Measurements from ENCODE around the gene RAD51AP1. TPM values are rescaled to one million over a fixed set of nuclear protein-coding genes. Genes with fewer than 3 reads are reported as not detected.

Gene RAD51AP1
- total and polyA plus RNA-seq, 2 of the 8 experiments (the other 6 are each of a cell fraction or from before 2014, with no cell fraction given), result 29.7 to 48.3 TPM

GRCh38 chr12:4535092-4535491, 3.6 kb upstream of the RAD51AP1 start:
- H3K9me3 ChIP-seq (ENCODE audit: insufficient read depth in 2 of 2, low read depth in 1 of 2, low read length in 1 of 2), result no peaks in the 10 kb centered on the region
- H2BK15ac ChIP-seq (ENCODE audit: low read length), result no peak overlapping the region
- no peaks in the 10 kb centered on the region for H3K27me3 ChIP-seq (replicated peaks in 1 of 4; ENCODE audit: control insufficient read depth in 3 of 4, extremely low read depth in 1 of 4, insufficient read depth in 3 of 4, low read length in 3 of 4)
- no peak overlapping the region for H2BK5ac ChIP-seq (ENCODE audit: low read depth, low read length)
- no peak overlapping the region for H3K4me2 ChIP-seq (ENCODE audit: insufficient read depth in 1 of 2, low read depth in 2 of 2, low read length in 2 of 2)
- no peaks in the 10 kb centered on the region; a peak in 1 of 8 replicates for H3K36me3 ChIP-seq (ENCODE audit: control insufficient read depth in 2 of 4, insufficient read depth in 4 of 4, low read length in 3 of 4)
- no peak overlapping the region for H2AK5ac ChIP-seq (ENCODE audit: low read depth, low read length)
- H3K4me3 ChIP-seq (ENCODE audit: extremely low read depth in 1 of 4, insufficient read depth in 2 of 4, low read depth in 3 of 4, low read length in 4 of 4), result no peak overlapping the region
- H3K14ac ChIP-seq (ENCODE audit: insufficient read length), result no peak overlapping the region
- H3K23me2 ChIP-seq (ENCODE audit: low read depth, low read length), result peaks cover 9% of the 10 kb centered on the region
- H2BK120ac ChIP-seq (replicated peaks; ENCODE audit: low read depth, low read length), result no peak overlapping the region
- H4K8ac ChIP-seq (ENCODE audit: extremely low read depth, insufficient read depth, low read length), result no peak overlapping the region
- H3K56ac ChIP-seq (replicated peaks; ENCODE audit: insufficient read length, low read depth, low read length), result no peak overlapping the region
- H3K9ac ChIP-seq (replicated peaks in 1 of 4; ENCODE audit: extremely low read depth in 1 of 4, low read depth in 3 of 4, low read length in 3 of 4), result no peak overlapping the region; a peak in 1 of 7 replicates
- no peak overlapping the region for H4K5ac ChIP-seq (ENCODE audit: insufficient read length, low read depth, low read length)
- H2BK12ac ChIP-seq (ENCODE audit: low read depth, low read length), result no peak overlapping the region
- H3K27ac ChIP-seq (ENCODE audit: low read depth, low read length), result no peak overlapping the region
- no peak overlapping the region for H3K23ac ChIP-seq (ENCODE audit: insufficient read length)
- 83% methylated on average over 4 of the region's 4 CpGs; no CpG with 5 or more reads in 1 of the 2 experiments for WGBS, 2 experiments (ENCODE audit: extremely low coverage in 1 of 2, insufficient coverage in 1 of 2, insufficient read length in 1 of 2, insufficient replicate concordance in 2 of 2, low coverage in 1 of 2, low lambda C conversion rate in 2 of 2, missing lambda C conversion rate in 1 of 2)
- H3K79me2 ChIP-seq (ENCODE audit: control insufficient read depth in 1 of 2, insufficient read depth in 2 of 2, low read length in 2 of 2), result peaks cover 7 to 23% of the 10 kb centered on the region in 2 experiments
- H2AFZ ChIP-seq (ENCODE audit: low read length), result no peak overlapping the region
- TF ChIP-seq CREB1 (IDR thresholded peaks at IDR 0.05) (no peak), ASH2L (IDR thresholded peaks at IDR 0.05; ENCODE audit: low read length) (no peak), SAP30 (IDR thresholded peaks at IDR 0.05; ENCODE audit: insufficient read depth, insufficient replicate concordance, low read length) (no peak), JUN (IDR thresholded peaks at IDR 0.05; ENCODE audit: low read depth, low read length) (no peak), SUZ12 (IDR thresholded peaks at IDR 0.05; ENCODE audit: low read length) (no peak), TAF7 (optimal IDR thresholded peaks at IDR 0.05; ENCODE audit: borderline replicate concordance, low read depth, low read length) (no peak), POLR2A (IDR thresholded peaks at IDR 0.05; ENCODE audit: control extremely low read depth in 1 of 2, low read depth in 2 of 2, low read length in 2 of 2) (no peak), RBBP5 (IDR thresholded peaks at IDR 0.05; ENCODE audit: borderline replicate concordance, low read depth, low read length) (no peak), RXRA (IDR thresholded peaks at IDR 0.05; ENCODE audit: insufficient read depth, low read depth, low read length) (no peak), MAFK (IDR thresholded peaks at IDR 0.05; ENCODE audit: low read depth, low read length) (no peak), HDAC6 (IDR thresholded peaks at IDR 0.05; ENCODE audit: low read depth, low read length) (no peak), RFX5 (IDR thresholded peaks at IDR 0.05; ENCODE audit: borderline replicate concordance, low read depth, low read length) (no peak), EZH2 (IDR thresholded peaks at IDR 0.05; ENCODE audit: low read depth, low read length, severe bottlenecking) (no peak), SRF (IDR thresholded peaks at IDR 0.05; ENCODE audit: low read depth, low read length) (no peak), CHD1 (IDR thresholded peaks at IDR 0.05; ENCODE audit: low read depth, low read length) (no peak), PHF8 (conservative IDR thresholded peaks at IDR 0.05; ENCODE audit: low read depth, low read length) (no peak)
- no peak overlapping the region for H4K91ac ChIP-seq (replicated peaks; ENCODE audit: insufficient read length, low read length)
- DNase-seq (ENCODE audit: low read depth in 1 of 2, low spot score in 2 of 2), result no peak
- H3K79me1 ChIP-seq (ENCODE audit: low read depth, low read length), result no peaks in the 10 kb centered on the region
- CTCF ChIA-PET (ENCODE audit: partially characterized antibody), result interaction anchor here (1.0 to 1.1 kb wide), 2 partner anchors 9 to 108 kb away, joined by 3 to 4 read pairs; no protein-coding TSS in a partner anchor
- no peak overlapping the region for H3K4ac ChIP-seq (replicated peaks; ENCODE audit: insufficient read length, low read depth, low read length)
- H4K20me1 ChIP-seq (replicated peaks in 1 of 2; ENCODE audit: control insufficient read depth in 1 of 2, insufficient read depth in 2 of 2, low read length in 2 of 2), result peaks cover 0 to 2% of the 10 kb centered on the region in 2 experiments
- no peak for FAIRE-seq
- POLR2A ChIA-PET (ENCODE audit: partially characterized antibody), result no interaction called here
- no peak overlapping the region for H3K18ac ChIP-seq (ENCODE audit: extremely low read depth, low read length)
- H3K4me1 ChIP-seq (replicated peaks in 1 of 4; ENCODE audit: control insufficient read depth in 3 of 4, insufficient read depth in 4 of 4, low read length in 3 of 4), result peaks cover 0 to 6% (median 2%) of the 10 kb centered on the region in 4 experiments; a peak in 4 of 7 replicates
- no peak overlapping the region for H2BK20ac ChIP-seq (ENCODE audit: low read length)
